ENCODE data around the gene PLXNA3. TPM values are rescaled to one million over a fixed set of nuclear protein-coding genes. Genes with fewer than 3 reads are reported as not detected.

Gene PLXNA3
- total and polyA plus RNA-seq, 12 donors = 2.1 to 83.6 (median 24.8) TPM

- Histone ChIP-seq H3K27ac (peak overlapping the region; percentile 71 to 94 (median 87)), H3K4me3 (peak overlapping the region in 1 of 4 donors; percentile 62), H3K36me3 (replicated peaks in 1 of 2) (no peaks in the 10 kb centered on the region), H3K9me3 (replicated peaks in 1 of 3) (no peaks in the 10 kb centered on the region), H3K4me1 (replicated peaks in 1 of 2) (peaks cover 16 to 22% of the 10 kb centered on the region in 2 donors), H3K27me3 (no peaks in the 10 kb centered on the region)
- peak in 2 of 7 donors; percentile 27 to 48 for DNase-seq
- 40 to 50% (median 46%) methylated on average over 19 to 25 of the region's 25 CpGs for WGBS, 4 donors
- intact Hi-C loops (cut with DNase I) = no loop called here
- TF ChIP-seq CTCF (IDR thresholded peaks at IDR 0.05) (no peak), POLR2A (IDR thresholded peaks at IDR 0.05) (no peak)
These were observed 59.2 kb downstream of the PLXNA3 start for GRCh38 chrX:154517101-154517781.

- H3K9me3 ChIP-seq (replicated peaks in 1 of 3) = no peaks in the 10 kb centered on the region
- peaks cover 16 to 22% of the 10 kb centered on the region in 2 donors for H3K4me1 ChIP-seq (replicated peaks in 1 of 2)
- no peak overlapping the region for H3K27ac ChIP-seq
- TF ChIP-seq POLR2A (IDR thresholded peaks at IDR 0.05) = no peak
- TF ChIP-seq CTCF (IDR thresholded peaks at IDR 0.05) = no peak
- WGBS, 4 donors = 86 to 100% (median 91%) methylated on average over 4 to 8 of the region's 8 CpGs
- DNase-seq = no peak
- H3K27me3 ChIP-seq = no peaks in the 10 kb centered on the region
- no peaks in the 10 kb centered on the region for H3K36me3 ChIP-seq (replicated peaks in 1 of 2)
- no peak overlapping the region for H3K4me3 ChIP-seq
- intact Hi-C loops (cut with DNase I) = no loop called here
These were observed 61.3 kb downstream of the PLXNA3 start for GRCh38 chrX:154519389-154519788.

- Histone ChIP-seq H3K27me3 (no peaks in the 10 kb centered on the region), H3K4me3 (no peak overlapping the region), H3K27ac (no peak overlapping the region), H3K9me3 (replicated peaks in 1 of 3) (no peaks in the 10 kb centered on the region), H3K4me1 (replicated peaks in 1 of 2) (peaks cover 0 to 3% of the 10 kb centered on the region in 2 donors), H3K36me3 (replicated peaks in 1 of 2) (no peaks in the 10 kb centered on the region)
- no peak for TF ChIP-seq POLR2A (IDR thresholded peaks at IDR 0.05)
- no peak for TF ChIP-seq CTCF (IDR thresholded peaks at IDR 0.05)
- DNase-seq = no peak
- WGBS, 4 donors = 70 to 79% (median 73%) methylated on average over 14 of the region's 14 CpGs
- intact Hi-C loops (cut with DNase I) = no loop called here
These were observed 67.8 kb downstream of the PLXNA3 start for GRCh38 chrX:154525606-154526490.

- peak; percentile 73 to 91 (median 82) for DNase-seq
- H3K4me3 ChIP-seq = peak overlapping the region in 1 of 4 donors; percentile 40
- H3K4me1 ChIP-seq (replicated peaks in 1 of 2) = peaks cover 0 to 3% of the 10 kb centered on the region in 2 donors
- H3K9me3 ChIP-seq (replicated peaks in 1 of 3) = no peaks in the 10 kb centered on the region
- H3K27ac ChIP-seq = peak overlapping the region in 4 of 5 donors; percentile 52 to 80 (median 56)
- peaks cover 0 to 2% of the 10 kb centered on the region in 2 donors for H3K36me3 ChIP-seq (replicated peaks in 1 of 2)
- no peaks in the 10 kb centered on the region for H3K27me3 ChIP-seq
- intact Hi-C loops (cut with DNase I) = no loop called here
- TF ChIP-seq CTCF (IDR thresholded peaks at IDR 0.05) (peak; percentile 19 to 55 (median 51)), POLR2A (IDR thresholded peaks at IDR 0.05) (peak in 1 of 2 donors; percentile 31)
- WGBS, 4 donors = 5 to 32% (median 17%) methylated on average over 4 to 15 of the region's 15 CpGs
These were observed 69.0 kb downstream of the PLXNA3 start for GRCh38 chrX:154526901-154527675.

Measured in adrenal gland (tissue), 12 donors.